Measurements from ENCODE around the gene CDC123. TPM values are rescaled to one million over a fixed set of nuclear protein-coding genes. Genes with fewer than 3 reads are reported as not detected.
"Not testable (repeated sequence)": the region's sequence is repeated elsewhere in the genome, so short reads cannot be mapped to it uniquely, and the experiment has no call there.

The CDC123 gene
- total RNA-seq: 83.7 TPM
- polyA plus RNA-seq: 57.8 TPM

GRCh38 chr10:12195603-12196506, at the start of gene CDC123, which contains the start of gene NUDT5:
CDC123 (plus strand) TSS chr10:12196188; CDS start chr10:12196246, 58 bp downstream.
NUDT5 (minus strand) TSS chr10:12195891; CDS start chr10:12186291, 9,600 bp downstream.
- H3K36me3 ChIP-seq (ENCODE audit: insufficient read depth): no peaks in the 10 kb centered on the region
- DNase-seq (ENCODE audit: extremely low spot score): peak; percentile 86
- under 1% methylated on average over 62 of the region's 62 CpGs for WGBS
- H3K4me3 ChIP-seq (ENCODE audit: low read depth, low read length): peak within 1 kb of the TSS; percentile 86
- no peaks in the 10 kb centered on the region for H3K4me1 ChIP-seq (ENCODE audit: insufficient read depth)
- H3K27ac ChIP-seq (ENCODE audit: low read depth): peak within 1 kb of the TSS; percentile 61

GRCh38 chr10:12150163-12150562, 45.8 kb upstream of the CDC123 start:
- peaks cover 5% of the 10 kb centered on the region for H3K36me3 ChIP-seq (ENCODE audit: insufficient read depth)
- 81% methylated on average over 4 of the region's 4 CpGs for WGBS
- no peaks in the 10 kb centered on the region for H3K4me1 ChIP-seq (ENCODE audit: insufficient read depth)
- H3K4me3 ChIP-seq (ENCODE audit: low read depth, low read length): no peak overlapping the region
- no peak overlapping the region for H3K27ac ChIP-seq (ENCODE audit: low read depth)
- DNase-seq (ENCODE audit: extremely low spot score): no peak

GRCh38 chr10:12154516-12154915, 41.5 kb upstream of the CDC123 start:
- Histone ChIP-seq H3K27ac (ENCODE audit: low read depth) (no peak overlapping the region), H3K36me3 (ENCODE audit: insufficient read depth) (peaks cover 4% of the 10 kb centered on the region), H3K4me3 (ENCODE audit: low read depth, low read length) (no peak overlapping the region), H3K4me1 (ENCODE audit: insufficient read depth) (no peaks in the 10 kb centered on the region)
- WGBS: 85% methylated on average over 6 of the region's 6 CpGs
- DNase-seq (ENCODE audit: extremely low spot score): no peak

GRCh38 chr10:12156367-12157123, 39.4 kb upstream of the CDC123 start:
- no peak for DNase-seq (ENCODE audit: extremely low spot score)
- WGBS: 85% methylated on average over 14 of the region's 14 CpGs
- no peak overlapping the region for H3K27ac ChIP-seq (ENCODE audit: low read depth)
- H3K36me3 ChIP-seq (ENCODE audit: insufficient read depth): peaks cover 6% of the 10 kb centered on the region
- no peak overlapping the region for H3K4me3 ChIP-seq (ENCODE audit: low read depth, low read length)
- no peaks in the 10 kb centered on the region for H3K4me1 ChIP-seq (ENCODE audit: insufficient read depth)

- 92% methylated on average over 3 of the region's 3 CpGs for WGBS
- DNase-seq (ENCODE audit: extremely low spot score): no peak
- Histone ChIP-seq H3K4me3 (ENCODE audit: low read depth, low read length) (no peak overlapping the region), H3K4me1 (ENCODE audit: insufficient read depth) (no peaks in the 10 kb centered on the region), H3K27ac (ENCODE audit: low read depth) (no peak overlapping the region), H3K36me3 (ENCODE audit: insufficient read depth) (peaks cover 8% of the 10 kb centered on the region)
Observed at GRCh38 chr10:12158111-12158510, 37.9 kb upstream of the CDC123 start.

GRCh38 chr10:12160664-12161063, 35.3 kb upstream of the CDC123 start:
- Histone ChIP-seq H3K27ac (ENCODE audit: low read depth) (no peak overlapping the region), H3K4me3 (ENCODE audit: low read depth, low read length) (no peak overlapping the region), H3K36me3 (ENCODE audit: insufficient read depth) (peaks cover 6% of the 10 kb centered on the region), H3K4me1 (ENCODE audit: insufficient read depth) (no peaks in the 10 kb centered on the region)
- WGBS: 97% methylated on average over 5 of the region's 5 CpGs
- no peak for DNase-seq (ENCODE audit: extremely low spot score)

GRCh38 chr10:12162927-12163326, 33.1 kb upstream of the CDC123 start:
- WGBS: 97% methylated on average over 6 of the region's 6 CpGs
- Histone ChIP-seq H3K36me3 (ENCODE audit: insufficient read depth) (peaks cover 11% of the 10 kb centered on the region), H3K4me3 (ENCODE audit: low read depth, low read length) (no peak overlapping the region), H3K27ac (ENCODE audit: low read depth) (no peak overlapping the region), H3K4me1 (ENCODE audit: insufficient read depth) (no peaks in the 10 kb centered on the region)
- DNase-seq (ENCODE audit: extremely low spot score): no peak

- Histone ChIP-seq H3K4me3 (ENCODE audit: low read depth, low read length) (no peak overlapping the region), H3K36me3 (ENCODE audit: insufficient read depth) (peaks cover 13% of the 10 kb centered on the region), H3K27ac (ENCODE audit: low read depth) (no peak overlapping the region), H3K4me1 (ENCODE audit: insufficient read depth) (no peaks in the 10 kb centered on the region)
- WGBS: 90% methylated on average over 12 of the region's 12 CpGs
- DNase-seq (ENCODE audit: extremely low spot score): no peak
Observed at GRCh38 chr10:12164085-12164484, 31.9 kb upstream of the CDC123 start.

GRCh38 chr10:12165036-12165435, 31.0 kb upstream of the CDC123 start:
- Histone ChIP-seq H3K4me1 (ENCODE audit: insufficient read depth) (no peaks in the 10 kb centered on the region), H3K36me3 (ENCODE audit: insufficient read depth) (peaks cover 13% of the 10 kb centered on the region), H3K4me3 (ENCODE audit: low read depth, low read length) (no peak overlapping the region), H3K27ac (ENCODE audit: low read depth) (no peak overlapping the region)
- no peak for DNase-seq (ENCODE audit: extremely low spot score)
- WGBS: 82% methylated on average over 3 of the region's 3 CpGs

GRCh38 chr10:12165999-12166775, 29.8 kb upstream of the CDC123 start:
- Histone ChIP-seq H3K36me3 (ENCODE audit: insufficient read depth) (peaks cover 20% of the 10 kb centered on the region), H3K4me1 (ENCODE audit: insufficient read depth) (no peaks in the 10 kb centered on the region), H3K27ac (ENCODE audit: low read depth) (no peak overlapping the region), H3K4me3 (ENCODE audit: low read depth, low read length) (no peak overlapping the region)
- 78% methylated on average over 6 of the region's 6 CpGs for WGBS
- no peak for DNase-seq (ENCODE audit: extremely low spot score)

GRCh38 chr10:12171512-12171911, 24.5 kb upstream of the CDC123 start:
- not testable (repeated sequence) for H3K4me3 ChIP-seq (ENCODE audit: low read depth, low read length); H3K4me1 ChIP-seq (ENCODE audit: insufficient read depth); DNase-seq (ENCODE audit: extremely low spot score); H3K27ac ChIP-seq (ENCODE audit: low read depth)
- H3K36me3 ChIP-seq (ENCODE audit: insufficient read depth): peaks cover 16% of the 10 kb centered on the region
- 90% methylated on average over 6 of the region's 6 CpGs for WGBS

GRCh38 chr10:12177642-12178041, 18.3 kb upstream of the CDC123 start:
- Histone ChIP-seq H3K27ac (ENCODE audit: low read depth) (no peak overlapping the region), H3K4me1 (ENCODE audit: insufficient read depth) (no peaks in the 10 kb centered on the region), H3K4me3 (ENCODE audit: low read depth, low read length) (no peak overlapping the region), H3K36me3 (ENCODE audit: insufficient read depth) (peaks cover 4% of the 10 kb centered on the region)
- DNase-seq (ENCODE audit: extremely low spot score): no peak
- 92% methylated on average over 9 of the region's 9 CpGs for WGBS

- no peak overlapping the region for H3K4me3 ChIP-seq (ENCODE audit: low read depth, low read length)
- H3K27ac ChIP-seq (ENCODE audit: low read depth): no peak overlapping the region
- WGBS: 91% methylated on average over 4 of the region's 4 CpGs
- H3K4me1 ChIP-seq (ENCODE audit: insufficient read depth): no peaks in the 10 kb centered on the region
- DNase-seq (ENCODE audit: extremely low spot score): no peak
- peaks cover 4% of the 10 kb centered on the region for H3K36me3 ChIP-seq (ENCODE audit: insufficient read depth)
Observed at GRCh38 chr10:12179606-12180170, 16.3 kb upstream of the CDC123 start.
